Femur (tissue), 1 donor: Measurements from ENCODE around the gene ARPIN.
A peak's percentile ranks its signal among the peaks of the same experiment; 100 is the strongest.
"Not testable (repeated sequence)": the region's sequence is repeated elsewhere in the genome, so short reads cannot be mapped to it uniquely, and the experiment has no call there.

ENCODE experiments used
- DNase-seq: peaks from one replicate; pipeline ENCODE4 v3.0.0-alpha.2; 2017

Gene ARPIN

DNA sequence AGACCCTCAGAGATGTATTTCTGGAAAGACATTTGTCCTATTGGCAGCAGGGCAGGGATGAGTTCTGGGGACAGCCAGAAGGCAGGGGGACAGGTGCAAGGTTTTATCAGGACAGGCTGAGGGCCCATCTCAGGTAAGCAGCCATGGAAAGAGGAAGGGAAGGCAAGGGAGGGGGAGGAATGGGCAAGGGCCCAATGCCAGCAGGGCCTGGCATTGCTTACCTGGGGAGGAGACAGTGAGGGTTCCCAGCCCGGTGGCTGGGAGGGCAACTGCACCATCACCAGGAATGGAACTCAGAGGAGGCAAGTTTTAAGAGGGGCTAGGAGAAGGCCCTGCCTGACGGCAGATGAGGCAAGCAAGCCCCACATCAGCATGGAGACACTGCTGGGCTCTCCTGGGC, 3.1 kb downstream of the ARPIN start:
- no peak for DNase-seq

DNA sequence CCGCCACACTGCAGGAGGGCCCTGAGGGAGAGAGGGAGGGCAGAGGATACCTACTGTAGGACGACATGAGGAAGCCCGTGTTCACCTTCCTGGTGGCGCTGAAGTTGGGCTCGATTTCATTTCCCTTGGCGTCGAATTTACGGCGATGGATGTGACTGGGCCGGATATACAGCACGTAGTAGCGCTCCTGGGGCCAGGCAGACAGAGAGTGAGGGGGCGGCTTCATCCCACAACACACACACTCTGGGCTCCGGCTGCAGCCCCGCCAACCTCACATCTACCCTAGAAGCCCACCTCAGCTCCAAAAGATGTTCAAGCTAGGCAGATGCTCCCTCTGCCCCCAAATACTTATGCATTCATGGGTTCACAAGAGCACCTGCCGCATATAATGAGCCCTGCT, 4.5 kb downstream of the ARPIN start:
- DNase-seq, result no peak

DNA sequence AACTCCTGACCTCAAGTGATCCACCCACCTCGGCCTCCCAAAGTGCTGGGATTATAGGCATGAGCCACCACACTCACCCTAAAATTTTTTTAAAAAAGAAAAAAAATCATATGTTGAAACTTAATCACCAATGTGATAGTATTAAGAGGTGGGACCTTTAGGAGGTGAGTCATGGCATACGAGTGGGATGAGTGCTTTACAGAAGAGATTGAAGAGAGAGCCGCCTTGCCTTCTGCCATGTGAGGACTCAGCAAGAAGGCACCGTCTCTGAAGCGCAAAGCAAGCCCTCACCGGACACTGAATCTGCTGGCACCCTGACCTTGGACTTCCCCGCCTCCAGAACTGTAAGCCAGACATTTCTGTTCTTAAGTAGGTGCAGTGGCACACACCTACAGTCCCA, 5.5 kb downstream of the ARPIN start:
- DNase-seq, result no peak

GRCh38 chr15:89905846-89906378, 6.8 kb downstream of the ARPIN start:
- no peak for DNase-seq

DNA sequence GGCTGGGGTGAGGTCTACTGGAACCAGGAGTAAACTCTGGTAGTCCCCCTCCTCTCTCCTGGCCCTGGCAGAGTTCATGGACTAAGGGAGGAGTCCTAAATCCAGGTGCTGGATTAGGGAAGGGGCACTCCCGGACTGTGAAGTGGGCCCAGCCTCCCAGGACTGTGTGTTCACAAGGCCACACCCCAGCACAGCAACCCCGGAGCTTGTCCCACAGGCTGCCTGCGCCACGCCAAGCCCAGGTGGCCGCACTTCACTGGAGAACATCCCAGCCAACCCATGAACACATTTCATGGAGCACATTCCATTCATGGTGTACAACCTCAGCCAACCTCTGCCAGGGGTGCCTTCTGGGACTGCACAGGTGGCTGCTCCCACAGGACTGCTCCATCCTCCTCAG, 8.2 kb downstream of the ARPIN start:
- no peak for DNase-seq

DNA sequence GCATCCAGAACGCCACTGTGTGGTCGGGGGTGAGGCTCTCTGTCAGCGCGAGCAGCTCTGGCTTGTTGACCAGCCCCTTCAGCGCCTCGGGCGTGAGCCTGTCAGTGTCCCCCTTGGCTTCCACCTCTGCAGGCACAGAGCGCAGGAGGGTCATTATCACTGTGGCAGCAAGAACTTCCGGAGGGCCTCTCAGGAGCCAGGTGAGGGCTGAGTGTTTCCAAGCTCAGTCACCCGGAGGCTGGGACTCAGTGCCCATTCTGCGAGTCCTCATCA, 9.0 kb downstream of the ARPIN start:
- DNase-seq, result no peak

GRCh38 chr15:89903015-89903857, 9.5 kb downstream of the ARPIN start:
- no peak for DNase-seq

DNA sequence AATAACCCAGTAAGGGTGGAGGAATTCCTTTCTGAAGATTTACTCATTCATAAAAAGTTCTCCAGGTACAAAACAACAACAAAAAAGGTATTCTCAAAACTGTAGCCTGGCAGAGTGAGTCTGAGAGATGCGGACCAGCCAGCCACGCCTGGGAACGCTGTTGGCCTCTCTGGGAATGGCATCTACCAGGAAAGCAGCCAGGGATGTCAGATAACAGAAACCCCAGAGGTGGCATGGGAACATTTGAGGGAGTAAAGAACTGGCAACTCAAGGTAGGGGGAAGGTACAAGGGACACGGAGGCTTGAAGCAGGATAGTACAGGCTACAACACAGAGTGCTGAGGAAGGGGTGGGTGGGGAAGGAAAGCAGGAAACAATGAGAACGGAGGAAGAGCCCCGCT, 11.9 kb downstream of the ARPIN start:
- DNase-seq, result no peak

DNA sequence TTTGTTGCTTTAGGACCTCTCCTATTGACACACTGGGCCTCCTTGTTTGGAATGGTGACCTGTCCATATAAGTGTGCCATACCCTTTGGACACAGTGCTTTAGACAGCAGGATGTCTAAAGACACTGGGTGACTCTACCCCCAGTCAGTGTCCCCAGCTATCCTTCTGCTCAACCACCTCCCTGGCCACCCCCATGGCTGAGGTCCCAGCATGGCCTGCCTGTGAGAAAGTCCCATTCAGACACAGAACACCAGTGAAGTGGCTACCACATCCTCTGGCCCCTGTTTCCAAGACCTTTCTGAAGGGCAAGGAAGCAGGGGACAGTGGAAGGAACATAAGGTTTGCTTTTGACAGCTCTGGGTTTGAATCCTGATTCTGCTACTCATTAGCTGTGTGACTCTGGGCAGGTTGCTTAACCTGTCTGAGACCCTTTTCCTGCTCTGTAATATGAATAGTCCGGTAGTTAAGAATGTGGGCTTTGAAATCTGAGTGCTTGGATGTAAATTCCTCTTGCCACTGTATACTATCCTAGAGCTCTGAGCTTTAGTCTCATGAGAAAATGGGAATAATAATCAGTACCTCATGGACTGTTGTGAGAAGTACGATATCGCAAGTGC, 12.7 kb downstream of the ARPIN start:
- DNase-seq, result no peak

GRCh38 chr15:89899295-89899945, 13.3 kb downstream of the ARPIN start:
- no peak for DNase-seq

GRCh38 chr15:89898614-89899294, 14.0 kb downstream of the ARPIN start:
- DNase-seq, result no peak

- no peak for DNase-seq
These were observed 14.6 kb downstream of the ARPIN start for GRCh38 chr15:89898146-89898545.

DNA sequence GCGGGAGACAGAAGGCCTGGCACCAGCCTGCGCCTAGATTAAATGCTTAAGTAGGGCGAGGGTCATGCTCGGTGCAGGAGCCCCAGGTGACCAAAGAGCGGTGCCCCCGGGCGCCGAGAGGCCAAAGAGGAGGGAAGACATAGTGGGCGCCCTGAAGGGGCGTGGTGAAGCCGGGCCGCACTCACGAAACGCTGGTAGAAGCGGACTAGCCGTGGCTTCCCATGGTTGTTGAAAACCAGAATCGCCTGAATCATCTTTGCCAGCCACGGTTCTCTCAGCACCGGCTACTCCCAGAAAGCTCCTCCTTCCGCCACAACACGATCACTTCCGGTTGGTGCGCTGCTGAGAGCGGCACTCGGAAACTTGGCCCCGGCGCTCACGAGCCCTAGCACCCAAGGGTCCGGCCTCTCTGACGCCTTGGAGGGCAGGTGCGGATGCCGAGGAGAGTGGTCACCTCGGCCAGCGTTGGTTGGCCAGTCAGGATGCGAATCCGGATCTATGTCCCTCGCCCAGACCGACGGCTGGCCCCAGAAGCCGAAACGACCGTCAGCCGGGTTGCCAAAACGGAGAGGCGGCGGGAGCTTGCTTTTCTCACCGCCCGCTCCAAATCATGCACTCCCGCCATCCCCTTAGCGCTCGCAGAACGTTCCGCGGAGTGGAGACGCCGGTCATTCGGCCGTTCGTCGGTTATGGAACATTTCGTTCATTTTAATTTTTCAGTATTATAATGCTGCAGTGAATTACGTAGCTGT, 18.9 kb downstream of the ARPIN start, which contains the start of gene AP3S2:
TSS of gene AP3S2 (minus strand) at position 299 of the 752 bp plus-strand sequence. CDS start at position 254, 45 bp downstream.
- peak; percentile 96 for DNase-seq

DNA sequence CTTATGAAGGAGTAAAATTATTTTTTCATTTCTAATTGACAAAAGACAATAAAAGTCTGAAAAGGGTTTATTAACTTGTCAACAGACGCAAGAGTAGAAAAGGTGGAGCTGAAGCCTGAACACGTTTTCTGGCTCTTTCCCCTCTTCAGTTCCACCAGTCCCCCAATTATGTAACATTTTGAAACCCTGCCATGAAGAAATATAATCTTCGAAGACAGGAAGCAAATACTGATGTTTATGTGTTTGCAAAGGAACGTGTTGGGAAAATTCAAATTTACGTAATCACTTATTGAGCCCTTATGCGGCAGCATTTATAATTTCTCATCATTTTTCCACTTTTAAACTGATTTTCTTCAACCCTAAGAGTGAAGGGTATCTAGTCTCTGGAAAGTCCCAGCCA, 19.7 kb downstream of the ARPIN start:
- DNase-seq, result no peak

DNA sequence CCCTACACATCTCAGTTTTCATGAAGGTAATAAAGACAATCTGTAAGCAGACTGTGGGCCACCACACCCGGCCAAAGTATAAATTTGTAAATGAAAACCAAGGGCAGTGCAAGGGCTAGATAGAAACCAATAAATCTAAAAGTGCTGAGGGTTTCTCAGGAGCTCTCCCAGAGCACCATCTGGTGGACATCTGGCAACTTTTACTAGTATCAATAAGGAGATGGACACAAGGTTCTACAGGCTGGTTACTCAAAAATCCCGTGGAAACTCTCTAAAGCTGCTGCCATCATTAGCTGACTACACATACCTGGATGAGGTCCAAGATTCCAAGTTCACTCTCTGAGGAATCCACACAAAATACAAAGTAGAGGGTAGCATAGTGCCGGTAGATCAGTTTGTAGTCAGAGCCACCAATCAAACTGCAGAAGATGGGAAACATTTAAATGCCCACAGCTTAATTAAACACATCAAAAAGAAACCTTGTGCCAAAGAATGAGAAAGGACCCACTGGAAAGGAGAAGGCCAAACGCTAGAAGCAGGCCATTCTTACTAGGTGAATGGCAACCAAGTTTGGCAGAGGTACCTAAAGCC, 24.4 kb downstream of the ARPIN start:
- no peak for DNase-seq

DNA sequence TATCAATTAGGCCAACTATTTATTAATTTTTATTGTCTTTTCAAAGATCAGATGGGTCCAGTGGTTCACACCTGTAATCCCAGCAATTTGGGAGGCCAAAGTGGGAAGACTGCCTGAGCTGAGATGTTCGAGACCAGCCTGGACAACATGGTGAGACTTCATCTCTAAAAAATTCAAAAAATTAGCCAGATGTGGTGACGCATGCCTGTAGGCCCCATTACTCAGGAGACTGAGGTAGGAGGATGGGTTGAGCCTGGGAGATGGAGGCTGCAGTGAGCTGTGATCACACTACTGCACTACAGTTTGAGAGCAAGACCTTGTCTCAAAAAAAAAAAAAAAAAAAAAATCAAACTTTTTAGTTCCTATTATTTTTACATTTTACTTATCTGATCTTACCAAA, 27.1 kb downstream of the ARPIN start:
- no peak for DNase-seq

- not testable (repeated sequence) for DNase-seq
These were observed 27.6 kb downstream of the ARPIN start for GRCh38 chr15:89885179-89885578.

DNA sequence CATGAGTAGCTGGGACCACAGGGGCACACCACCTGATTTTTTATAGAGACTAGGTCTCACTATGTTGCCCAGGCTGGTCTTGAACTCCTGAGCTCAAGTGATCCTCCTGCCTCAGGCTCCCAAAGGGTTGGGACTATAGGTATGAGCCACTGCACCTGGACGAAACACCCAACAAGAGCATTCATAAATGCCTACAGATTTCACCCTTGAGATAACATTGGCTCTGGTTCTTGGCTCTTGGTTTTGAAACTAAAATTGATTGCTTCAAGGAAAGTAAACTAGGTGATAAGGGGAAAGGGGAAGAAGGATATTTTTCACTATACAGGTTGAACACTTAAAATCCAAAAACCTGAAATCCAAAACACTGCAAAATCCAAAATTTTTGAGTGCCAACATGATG, 29.2 kb downstream of the ARPIN start:
- no peak for DNase-seq

GRCh38 chr15:89880727-89881126, 32.0 kb downstream of the ARPIN start:
- DNase-seq, result no peak

GRCh38 chr15:89878323-89878722, 34.4 kb downstream of the ARPIN start:
- DNase-seq, result no peak

DNA sequence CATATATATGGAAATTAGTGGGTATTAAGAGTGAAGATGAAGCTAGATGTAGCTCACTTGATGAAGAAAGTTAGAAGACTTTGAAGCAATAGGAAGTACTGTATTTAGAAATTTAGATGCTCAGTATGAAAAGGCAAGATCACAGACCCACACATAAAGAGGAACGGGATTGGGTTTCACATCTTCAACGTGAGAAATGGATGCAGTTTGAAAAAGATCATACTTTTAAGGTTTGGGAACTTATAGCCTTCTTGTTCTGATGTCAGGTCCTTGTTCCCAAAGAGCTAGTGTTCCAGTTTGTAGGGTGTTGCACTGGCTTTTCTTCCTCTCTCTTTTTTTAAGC, 35.7 kb downstream of the ARPIN start:
- no peak for DNase-seq

DNA sequence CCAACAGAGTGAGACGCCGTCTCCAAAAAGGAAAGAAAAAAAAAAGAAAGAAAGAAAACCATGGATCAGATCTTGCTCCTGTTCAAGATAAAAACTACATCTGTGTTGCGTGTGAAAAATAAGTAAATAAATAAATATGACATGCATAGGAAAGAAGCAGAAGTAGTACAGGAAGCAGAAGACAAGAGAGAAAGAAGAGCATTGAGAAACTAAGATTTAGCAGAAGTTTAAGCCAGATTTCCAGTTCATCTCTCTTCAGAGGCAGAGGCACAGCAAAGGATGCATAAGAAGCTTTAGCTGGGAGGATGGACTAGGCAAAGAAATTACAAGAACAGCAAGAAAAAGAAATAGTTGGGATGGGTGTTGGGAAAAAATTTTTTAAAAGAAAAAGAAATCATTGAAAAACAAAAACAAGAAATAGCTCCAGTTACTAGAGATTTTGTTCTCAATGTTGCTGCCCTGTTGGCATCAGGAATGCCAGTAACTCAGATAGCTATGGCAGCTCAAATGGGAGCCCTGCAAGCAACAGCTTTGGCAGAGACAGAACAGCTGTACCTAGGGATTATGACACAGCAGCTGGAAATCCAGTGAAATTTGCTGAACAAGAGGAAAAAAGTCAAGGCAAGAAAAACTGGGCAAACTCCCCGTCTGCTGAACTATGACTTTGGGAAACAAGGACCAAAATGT, 36.2 kb downstream of the ARPIN start:
- DNase-seq, result no peak
